ENCODE measurements around the gene SERINC5. TPM values are rescaled to one million over a fixed set of nuclear protein-coding genes. Genes with fewer than 3 reads are reported as not detected.

SERINC5 gene
- total RNA-seq, 1 experiment from 2014 or later, result 52.3 TPM

- no peaks in the 10 kb centered on the region for H3K27me3 ChIP-seq (ENCODE audit: insufficient read depth, low read length)
- Mint-ChIP-seq H3K4me3 (no peak overlapping the region), H3K36me3 (ENCODE audit: insufficient read depth in 1 of 3, low read depth in 3 of 3) (peaks cover 4 to 11% (median 8%) of the 10 kb centered on the region in 3 experiments; a peak in 6 of 7 replicates), H3K27me3 (ENCODE audit: low read depth) (no peaks in the 10 kb centered on the region; the same call in 1 of the 2 replicates), H3K9me3 (peaks cover 4 to 5% of the 10 kb centered on the region in 2 experiments; a peak in 4 of 5 replicates), H3K27ac (peak overlapping the region in 1 of 3 experiments; percentile 41; a peak in 1 of 7 replicates), H3K4me1 (peaks cover 21 to 31% of the 10 kb centered on the region in 2 experiments)
- H4K91ac ChIP-seq (ENCODE audit: insufficient read length, low read depth, low read length), result no peak overlapping the region
- H3K79me2 ChIP-seq (ENCODE audit: insufficient read depth, low read length), result no peaks in the 10 kb centered on the region
- H3K79me1 ChIP-seq (ENCODE audit: insufficient read depth, low read depth, low read length, poor library complexity, severe bottlenecking), result no peaks in the 10 kb centered on the region
- H3K27ac ChIP-seq (ENCODE audit: insufficient read length, low read depth, low read length), result no peak overlapping the region
- no peak overlapping the region for H3K23ac ChIP-seq (ENCODE audit: insufficient read length, low read depth, low read length)
- no peak overlapping the region for H4K8ac ChIP-seq (replicated peaks; ENCODE audit: insufficient read length, low read depth, low read length)
- H3K4me2 ChIP-seq (ENCODE audit: insufficient read depth, insufficient read length, low read length), result no peak overlapping the region
- no peak overlapping the region for H2BK12ac ChIP-seq (ENCODE audit: insufficient read length, low read depth, low read length)
- no peak overlapping the region for H3K14ac ChIP-seq (ENCODE audit: insufficient read depth, low read length)
- H3T11ph ChIP-seq (ENCODE audit: low read length), result no peak overlapping the region
- H4K20me1 ChIP-seq (ENCODE audit: control insufficient read depth, insufficient read depth, insufficient read length), result no peaks in the 10 kb centered on the region
- H2AK5ac ChIP-seq (ENCODE audit: insufficient read length, low read length), result no peak overlapping the region
- no peak overlapping the region for H2BK5ac ChIP-seq (ENCODE audit: insufficient read length, low read length)
- H3K56ac ChIP-seq (ENCODE audit: insufficient read length, low read depth, low read length), result no peak overlapping the region
- no peak overlapping the region for H2BK15ac ChIP-seq (ENCODE audit: low read depth, low read length)
- no peak overlapping the region for H3K4ac ChIP-seq (ENCODE audit: low read depth, low read length)
- DNase-seq, result no peak
- no peak overlapping the region for H2AFZ ChIP-seq (ENCODE audit: low read length)
- TF ChIP-seq CTCF (conservative IDR thresholded peaks at IDR 0.05), result no peak
- no peaks in the 10 kb centered on the region for H3K23me2 ChIP-seq (ENCODE audit: insufficient read length, low read depth, low read length, poor library complexity, severe bottlenecking)
- no peak overlapping the region for H2BK120ac ChIP-seq (ENCODE audit: low read depth, low read length, poor library complexity, severe bottlenecking)
- H3K18ac ChIP-seq (ENCODE audit: insufficient read length, low read depth, low read length), result no peak overlapping the region
- no CpG with 5 or more reads among the region's 5 CpGs for WGBS (ENCODE audit: extremely low coverage, insufficient read length, low lambda C conversion rate)
- no peak overlapping the region for H2BK20ac ChIP-seq (ENCODE audit: low read depth, low read length, poor library complexity, severe bottlenecking)
- H3K9ac ChIP-seq (ENCODE audit: extremely low read depth, insufficient read length, low read length), result no peak overlapping the region
- no peak overlapping the region for H4K5ac ChIP-seq (ENCODE audit: insufficient read length, low read depth, low read length)
- H3K4me1 ChIP-seq (ENCODE audit: insufficient read depth, low read length), result peaks cover 2% of the 10 kb centered on the region; the same call in 1 of the 2 replicates
- no peaks in the 10 kb centered on the region for H3K9me3 ChIP-seq (ENCODE audit: control insufficient read depth, low read depth, low read length)
Measured at GRCh38 chr5:80129146-80129545, 126.7 kb downstream of the SERINC5 start.

All from H9 (cell line).